K562 (cell line): ENCODE data around the gene LRRC61. TPM values are rescaled to one million over a fixed set of nuclear protein-coding genes. Genes with fewer than 3 reads are reported as not detected.
A peak's percentile ranks its signal among the peaks of the same experiment; 100 is the strongest.

ENCODE experiments used
- COPS2 ChIP-seq: fragments of 450-650 bp; conservative IDR thresholded peaks from 2 replicates; pipeline ENCODE4 v1.6.1; 2016; ENCODE audit warnings: mild to moderate bottlenecking, moderate library complexity
- ERF ChIP-seq: fragments of 450-650 bp; formaldehyde crosslinking; IDR thresholded peaks from 2 replicates; pipeline ENCODE4 v1.4.0; 2020; ENCODE audit warnings: mild to moderate bottlenecking, mixed read lengths
- KAT7 ChIP-seq: sonication (generic); formaldehyde crosslinking; IDR thresholded peaks from 2 replicates; pipeline ENCODE4 v1.8.0; 2022; ENCODE audit warnings: missing genetic modification reagents, mild to moderate bottlenecking, borderline replicate concordance
- KDM5B ChIP-seq: fragments of 200-600 bp; sonication (generic); IDR thresholded peaks from 2 replicates; pipeline ENCODE4 v1.6.1; 2012; ENCODE audit warnings: low read depth, mild to moderate bottlenecking, moderate library complexity, low read length, control low read depth, inconsistent platforms; ENCODE audit not compliant: insufficient replicate concordance
- KLF13 ChIP-seq: fragments of 450-650 bp; IDR thresholded peaks from 2 replicates; pipeline ENCODE4 v1.6.1; 2016; ENCODE audit warnings: missing genetic modification characterization, low read depth, mild to moderate bottlenecking, missing compliant biosample characterization, moderate library complexity, borderline replicate concordance
- MLLT1 ChIP-seq, 2 experiments: fragments of 450-650 bp; IDR thresholded peaks; 2 replicates each; pipeline ENCODE4 v1.6.1; 2016
- THAP12 ChIP-seq: fragments of 250-450 bp; sonication (Bioruptor Pico); IDR thresholded peaks from 2 replicates; pipeline ENCODE4 v1.9.0; 2021; ENCODE audit warnings: mild to moderate bottlenecking, inconsistent platforms
- ZNF589 ChIP-seq: fragments of 200-800 bp; sonication (Bioruptor generic); IDR thresholded peaks from 2 replicates; pipeline ENCODE4 v1.6.1; 2016; ENCODE audit warnings: low read depth, missing genetic modification characterization, missing compliant biosample characterization
- ZNF668 ChIP-seq: fragments of 250-450 bp; sonication (Bioruptor Pico); IDR thresholded peaks from 2 replicates; pipeline ENCODE4 v1.8.0; 2022; ENCODE audit warnings: mild to moderate bottlenecking, inconsistent platforms
- polyA plus RNA-seq, 8 experiments: library from polyadenylated mRNA; depleted of rRNA in 4 of 8; stranded (reverse) in 5 of 8; unstranded in 3 of 8; fragments of >200 nt; fragmentation: Nextera tagmentation in 2 of 8; fragmentation: Illumina TruSeq in 1 of 8; extraction: Ambion mirVana in 2 of 8; extraction: Trizol in 1 of 8; gene quantifications; 2 replicates each; pipeline versions ENCODE4 v1.2.1 to v1.2.3, GENCODE V29; 2011 to 2014; ENCODE audit warnings: inconsistent platforms in 1 of 8, missing spikeins in 1 of 8
- total RNA-seq, 7 experiments: library from RNA; depleted of rRNA in 6 of 7; stranded (reverse); fragments of >200 nt in 6 of 7; fragmentation: Illumina TruSeq in 2 of 7; extraction: Trizol in 2 of 7; gene quantifications; 2 replicates each; pipeline versions ENCODE4 v1.2.1 to v1.2.3, GENCODE V29; 2011 to 2021; ENCODE audit warnings: low replicate concordance in 1 of 7
- TF ChIP-seq, protein P1 (sequence below): fragments of 450-650 bp; IDR thresholded peaks from one replicate; pipeline ENCODE4 v1.6.1; 2018; ENCODE audit warnings: mild to moderate bottlenecking, moderate library complexity; ENCODE audit not compliant: partially characterized antibody

LRRC61 gene
- total and polyA plus RNA-seq, 9 of the 15 experiments (the other 6 are each of a cell fraction or from before 2014, with no cell fraction given), result 1.3 to 55.2 (median 35.2) TPM

DNA sequence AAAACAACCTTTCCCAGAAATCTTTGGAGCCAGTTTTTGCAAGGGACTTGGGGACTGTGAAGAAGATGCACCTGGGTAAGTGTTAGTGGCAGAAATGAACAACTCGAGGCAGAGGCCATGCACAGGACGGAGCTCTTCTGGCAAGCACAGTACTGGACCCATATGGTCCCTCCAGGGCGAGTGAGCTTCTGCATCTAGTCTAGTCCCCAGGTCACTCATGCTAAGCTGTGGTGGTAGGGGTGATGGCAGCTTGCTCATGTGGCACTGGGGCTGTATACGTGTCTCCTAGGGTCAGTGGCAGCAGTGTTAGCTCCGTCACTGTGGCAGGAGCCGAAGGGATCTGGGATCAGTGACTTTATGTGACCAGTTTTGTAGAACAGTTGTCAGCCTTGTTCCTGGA lies 9.3 kb upstream of the LRRC61 start (continued):
- peak in 1 of 2 experiments; percentile 62; a peak in 2 of 4 replicates for TF ChIP-seq MLLT1 (IDR thresholded peaks at IDR 0.05)
- 0 out of 2 replicates have a peak, but pooled peaks have one; percentile 55 for TF ChIP-seq ZNF668 (CRISPR knock-in tag)
- TF ChIP-seq KLF13 (tag), result 0 out of 2 replicates have a peak, but pooled peaks have one; percentile 11
- 0 out of 2 replicates have a peak, but pooled peaks have one; percentile 53 for TF ChIP-seq ZNF589 (CRISPR knock-in tag)
- 0 out of 2 replicates have a peak, but pooled peaks have one; percentile 53 for TF ChIP-seq ERF (CRISPR knock-in tag)
- no peak for TF ChIP-seq COPS2
- TF ChIP-seq THAP12, result no peak
- TF ChIP-seq KDM5B, result peak; percentile 71
- TF ChIP-seq KAT7 (CRISPR knock-in tag), result no peak
- TF ChIP-seq, protein P1, sequence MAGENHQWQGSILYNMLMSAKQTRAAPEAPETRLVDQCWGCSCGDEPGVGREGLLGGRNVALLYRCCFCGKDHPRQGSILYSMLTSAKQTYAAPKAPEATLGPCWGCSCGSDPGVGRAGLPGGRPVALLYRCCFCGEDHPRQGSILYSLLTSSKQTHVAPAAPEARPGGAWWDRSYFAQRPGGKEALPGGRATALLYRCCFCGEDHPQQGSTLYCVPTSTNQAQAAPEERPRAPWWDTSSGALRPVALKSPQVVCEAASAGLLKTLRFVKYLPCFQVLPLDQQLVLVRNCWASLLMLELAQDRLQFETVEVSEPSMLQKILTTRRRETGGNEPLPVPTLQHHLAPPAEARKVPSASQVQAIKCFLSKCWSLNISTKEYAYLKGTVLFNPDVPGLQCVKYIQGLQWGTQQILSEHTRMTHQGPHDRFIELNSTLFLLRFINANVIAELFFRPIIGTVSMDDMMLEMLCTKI, result no peak
